Effector memory CD4-positive, alpha-beta T cell (primary cell): ENCODE results near the gene VAMP7.
"Not testable (repeated sequence)": the region's sequence is repeated elsewhere in the genome, so short reads cannot be mapped to it uniquely, and the experiment has no call there.

Experiments used
- DNase-seq, 3 donors: peaks; one replicate each; pipeline ENCODE4 v3.0.0-alpha.2; 2020
- H3K27ac ChIP-seq: 2 replicates; pipeline ENCODE4 v1.7.0; 2013; ENCODE audit warnings: mild to moderate bottlenecking, low read length, moderate library complexity; ENCODE audit not compliant: insufficient read depth, poor library complexity, severe bottlenecking
- H3K27me3 ChIP-seq: replicated peaks from 2 replicates; pipeline ENCODE4 v1.7.0; 2013; ENCODE audit warnings: mild to moderate bottlenecking, low read length; ENCODE audit not compliant: insufficient read depth, control insufficient read depth, poor library complexity, severe bottlenecking
- H3K36me3 ChIP-seq: 2 replicates; pipeline ENCODE4 v1.7.0; 2013; ENCODE audit warnings: mild to moderate bottlenecking, low read length, moderate library complexity; ENCODE audit not compliant: control insufficient read depth, insufficient read depth
- H3K4me1 ChIP-seq: 2 replicates; pipeline ENCODE4 v1.7.0; 2013; ENCODE audit warnings: low read length, mild to moderate bottlenecking; ENCODE audit not compliant: control insufficient read depth, insufficient read depth, poor library complexity, severe bottlenecking
- H3K4me3 ChIP-seq: 2 replicates; pipeline ENCODE4 v1.7.0; 2013; ENCODE audit warnings: low read length, low read depth, mild to moderate bottlenecking; ENCODE audit not compliant: insufficient read depth, poor library complexity, severe bottlenecking
- H3K9me3 ChIP-seq: 2 replicates; pipeline ENCODE4 v1.7.0; 2013; ENCODE audit warnings: mild to moderate bottlenecking, low read length, moderate library complexity; ENCODE audit not compliant: control insufficient read depth

VAMP7 gene

DNA sequence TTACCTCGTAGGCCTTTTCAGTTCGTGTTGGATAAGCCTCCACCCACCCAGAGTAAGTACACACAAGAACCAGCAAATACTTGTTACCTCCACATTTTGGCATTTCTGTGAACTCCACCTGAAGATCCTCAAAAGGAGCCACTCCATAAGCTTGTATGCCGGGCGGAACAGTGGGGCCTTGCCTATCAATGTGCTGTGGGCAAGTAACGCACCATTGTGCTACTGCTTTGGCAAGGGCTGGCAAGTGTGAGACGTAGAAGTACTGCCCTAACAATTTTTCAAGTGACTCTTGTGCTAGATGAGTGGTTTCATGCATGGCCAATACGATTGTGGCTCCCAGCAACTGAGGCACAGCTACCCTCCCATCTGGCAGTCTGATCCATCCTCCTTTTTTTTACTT is 91.1 kb downstream of the VAMP7 start:
- not testable (repeated sequence) for DNase-seq, H3K4me3 ChIP-seq, H3K27ac ChIP-seq, H3K4me1 ChIP-seq, H3K27me3 ChIP-seq, H3K9me3 ChIP-seq, H3K36me3 ChIP-seq

DNA sequence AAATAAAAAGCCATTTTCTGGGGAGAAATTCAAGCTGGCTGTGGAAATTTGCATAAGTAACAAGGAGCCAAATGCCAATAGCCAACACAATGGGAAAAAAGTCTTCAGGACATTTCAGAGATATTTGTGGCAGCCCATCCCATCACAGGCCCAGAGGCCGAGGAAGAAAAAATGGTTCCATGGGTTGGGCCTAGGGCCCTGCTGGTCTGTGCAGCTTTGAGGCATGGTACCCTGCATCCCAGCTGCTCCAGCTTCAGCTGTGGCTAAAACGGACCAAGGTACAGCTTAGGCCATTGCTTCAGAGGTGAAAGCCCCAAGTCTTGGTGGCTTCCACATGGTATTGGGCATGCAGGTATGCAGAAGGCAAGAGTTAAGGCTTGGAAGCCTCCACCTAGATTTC is 102.2 kb downstream of the VAMP7 start:
- no peak for DNase-seq
- Histone ChIP-seq H3K27me3 (no peaks in the 10 kb centered on the region), H3K4me3 (no peak overlapping the region), H3K9me3 (no peaks in the 10 kb centered on the region), H3K4me1 (no peaks in the 10 kb centered on the region), H3K36me3 (no peaks in the 10 kb centered on the region), H3K27ac (no peak overlapping the region)

DNA sequence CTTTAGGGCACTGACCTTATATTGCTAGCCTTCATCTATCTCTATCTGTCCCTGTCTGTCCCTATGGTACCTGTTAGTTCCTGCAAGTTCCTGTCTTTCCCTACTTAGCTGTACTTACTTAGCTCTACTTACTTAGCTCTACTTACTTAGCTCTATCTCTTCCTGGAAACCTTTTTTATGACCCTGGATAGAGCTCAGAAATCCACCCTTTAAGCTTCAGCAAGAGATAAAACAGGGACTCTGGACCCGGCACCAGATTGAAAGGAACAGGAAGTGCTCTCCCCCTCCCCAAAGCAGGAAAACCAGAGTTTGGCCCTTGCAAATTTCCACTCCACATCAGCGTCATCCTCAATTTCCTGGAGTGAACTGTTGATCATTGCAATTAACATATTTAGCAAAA is 104.1 kb downstream of the VAMP7 start:
- Histone ChIP-seq H3K36me3 (no peaks in the 10 kb centered on the region), H3K27ac (no peak overlapping the region), H3K27me3 (no peaks in the 10 kb centered on the region), H3K4me3 (no peak overlapping the region), H3K4me1 (no peaks in the 10 kb centered on the region), H3K9me3 (no peaks in the 10 kb centered on the region)
- DNase-seq, result no peak

DNA sequence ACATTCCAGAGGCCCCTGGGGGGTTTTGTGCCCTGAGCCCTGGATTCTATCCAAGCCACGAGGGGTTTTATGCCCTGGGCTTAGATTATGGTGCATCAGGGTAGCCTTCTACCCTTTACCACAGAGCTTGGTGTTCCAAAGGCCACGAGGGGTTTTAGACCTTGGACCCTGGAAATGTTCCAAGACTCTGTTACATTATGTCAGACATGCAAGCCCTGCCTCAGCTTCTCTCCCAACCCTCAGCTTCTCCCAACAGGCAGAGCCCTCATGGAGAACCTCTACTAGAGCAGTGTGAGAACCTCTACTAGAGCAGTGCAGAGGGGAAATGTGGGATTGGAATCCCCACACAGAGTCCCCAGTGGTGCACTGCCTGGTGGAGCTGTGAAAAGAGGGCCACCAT is 105.8 kb downstream of the VAMP7 start:
- H3K4me1 ChIP-seq, H3K27me3 ChIP-seq, H3K4me3 ChIP-seq, H3K9me3 ChIP-seq, H3K36me3 ChIP-seq, DNase-seq, H3K27ac ChIP-seq: not testable (repeated sequence)

DNA sequence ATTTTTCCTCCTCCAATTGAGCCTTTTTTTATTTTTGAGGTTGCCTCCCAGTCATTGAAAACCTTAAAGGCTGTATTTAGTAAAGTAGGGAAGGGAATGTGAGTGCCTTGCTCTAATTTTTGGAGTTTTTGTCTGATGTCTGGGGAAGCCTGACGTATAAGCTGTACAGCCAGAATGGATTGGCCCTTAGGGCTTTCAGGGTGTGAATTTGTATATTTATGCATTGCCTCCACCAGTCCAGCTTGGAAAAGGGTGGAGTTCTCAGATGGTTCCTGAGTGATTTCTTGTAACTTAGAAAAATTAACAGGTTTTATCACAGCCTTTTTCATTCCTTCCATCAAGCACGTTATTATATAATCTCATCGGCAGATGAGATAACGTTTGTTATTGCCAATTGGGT is 107.7 kb downstream of the VAMP7 start:
- no peaks in the 10 kb centered on the region for H3K9me3 ChIP-seq
- H3K4me3 ChIP-seq, result no peak overlapping the region
- no peaks in the 10 kb centered on the region for H3K36me3 ChIP-seq
- DNase-seq, result no peak
- no peaks in the 10 kb centered on the region for H3K4me1 ChIP-seq
- no peaks in the 10 kb centered on the region for H3K27me3 ChIP-seq
- no peak overlapping the region for H3K27ac ChIP-seq
